OCI-LY1 (cell line): ENCODE data around the gene MMP14.

ENCODE experiments used
- CTCF ChIP-seq: fragments of 200-600 bp; sonication (generic), shearing (Covaris generic); IDR thresholded peaks from 2 replicates; pipeline ENCODE4 v1.5.1; 2017; ENCODE audit warnings: mild to moderate bottlenecking, antibody characterized with exemption, low read length, moderate library complexity, mixed read lengths
- EZH2 ChIP-seq: fragments of 200-600 bp; sonication (generic), shearing (Covaris generic); IDR thresholded peaks from 2 replicates; pipeline ENCODE4 v1.8.0; 2017; ENCODE audit warnings: borderline replicate concordance, mixed run types, mild to moderate bottlenecking, antibody characterized with exemption, low read length, moderate library complexity, mixed read lengths

GRCh38 chr14:22848351-22849164 lies 12.2 kb downstream of the MMP14 start:
- TF ChIP-seq EZH2 (no peak), CTCF (no peak)
